ENCODE data around the gene RIMBP3C. TPM values are rescaled to one million over a fixed set of nuclear protein-coding genes. Genes with fewer than 3 reads are reported as not detected.
A peak's percentile ranks its signal among the peaks of the same experiment; 100 is the strongest.
"Not testable (repeated sequence)": the region's sequence is repeated elsewhere in the genome, so short reads cannot be mapped to it uniquely, and the experiment has no call there.

RIMBP3C gene
- total and polyA plus RNA-seq, 2 experiments from 2014 or later = 1.1 TPM; not detected in 1

GRCh38 chr22:21569459-21570170 is 18.4 kb upstream of the RIMBP3C start (continued):
- no peak for TF ChIP-seq CREB1 (CRISPR knock-in tag; IDR thresholded peaks at IDR 0.05; ENCODE audit: low read depth)
- no peak for TF ChIP-seq STAT1 (IDR thresholded peaks at IDR 0.05; ENCODE audit: unreplicated experiment)
- no peak for TF ChIP-seq EZH2phosphoT487 (IDR thresholded peaks at IDR 0.05; ENCODE audit: unreplicated experiment)
- TF ChIP-seq ZNF462 (CRISPR knock-in tag; IDR thresholded peaks at IDR 0.05) = no peak
- no peak for TF ChIP-seq EZH2 (IDR thresholded peaks at IDR 0.05; ENCODE audit: low read depth, unreplicated experiment)

GRCh38 chr22:21569076-21569427 is 17.8 kb upstream of the RIMBP3C start:
- H3K4me1 ChIP-seq (ENCODE audit: insufficient read depth) = peaks cover 32% of the 10 kb centered on the region
- Mint-ChIP-seq H3K4me1 (peaks cover 32% of the 10 kb centered on the region), H3K27me3 (ENCODE audit: insufficient read depth, low read depth, poor library complexity) (peaks cover 11% of the 10 kb centered on the region), H3K27ac (0 out of 2 replicates have a peak overlapping the region, but pooled peaks have one; percentile 96), H3K4me3 (peak overlapping the region; percentile 96)
- H3K79me2 ChIP-seq (replicated peaks; ENCODE audit: insufficient read depth) = peaks cover 65% of the 10 kb centered on the region
- not testable (repeated sequence) for H3F3A ChIP-seq (replicated peaks; ENCODE audit: low read depth); H2AFZ ChIP-seq; H3K9me3 Mint-ChIP-seq; H3K27ac ChIP-seq (ENCODE audit: low read depth); ATAC-seq; DNase-seq (ENCODE audit: low spot score); H3K36me3 ChIP-seq (ENCODE audit: insufficient read depth); H3K27me3 ChIP-seq (ENCODE audit: insufficient read depth); H3K36me3 Mint-ChIP-seq (ENCODE audit: low read depth); H3K9me2 ChIP-seq (ENCODE audit: insufficient read depth)
- peaks cover 56% of the 10 kb centered on the region for H4K20me1 ChIP-seq (replicated peaks; ENCODE audit: insufficient read depth)
- H3K4me3 ChIP-seq = peak overlapping the region; percentile 83
- peak overlapping the region; percentile 93 for H3K4me2 ChIP-seq

All from GM23338 (cell line).